GM12878 (cell line): ENCODE results near the gene AFG1L. TPM values are rescaled to one million over a fixed set of nuclear protein-coding genes. Genes with fewer than 3 reads are reported as not detected.

Experiments
- ATAC-seq: fragments of 200-7000 bp; cut with Tn5 transposase; 3 replicates; pipeline ENCODE4 v1.9.1; 2020; ENCODE audit warnings: mild to moderate bottlenecking, moderate library complexity
- BruUV-seq: library from RNA; stranded (reverse); fragments of 400-500 nt; replicated peaks from 2 replicates; lab custom pipeline; 2021; lab: Mats Ljungman, UMichigan
- CTCF ChIA-PET: fragments of 300-600 bp; sonication (Branson Sonifier 250); formaldehyde crosslinking; extraction: SDS; loops from one replicate; lab custom pipeline; 2021; ENCODE audit warnings: inconsistent platforms; lab: Yijun Ruan, JAX
- POLR2A ChIA-PET: fragments of 350-600 bp; formaldehyde crosslinking; extraction: SDS; loops from one replicate; lab custom pipeline; 2021; ENCODE audit warnings: inconsistent platforms; lab: Charles Lee
- RAD21 ChIA-PET: fragments of 300-600 bp; sonication (Branson Sonifier 250); formaldehyde crosslinking; loops from one replicate; lab custom pipeline; 2023; ENCODE audit warnings: antibody characterized with exemption; ENCODE audit not compliant: unreplicated experiment; lab: Charles Lee
- SMC1A ChIA-PET: fragments of 300-600 bp; sonication (Branson Sonifier 250); formaldehyde crosslinking; loops from one replicate; lab custom pipeline; 2023; ENCODE audit not compliant: unreplicated experiment, uncharacterized antibody; lab: Charles Lee
- DNase-seq: peaks from one replicate; pipeline ENCODE4 v3.0.0-alpha.2; 2011; ENCODE audit warnings: low read depth, low spot score
- FAIRE-seq: peaks from 3 replicates; lab custom pipeline; 2011; peaks lifted over from hg19 to GRCh38; lab: Jason Lieb, UNC
- H2AFZ ChIP-seq: 2 replicates; pipeline ENCODE4 v1.6.0; 2011; ENCODE audit warnings: low read depth, low read length, control low read depth; ENCODE audit not compliant: control insufficient read depth
- H3K27ac ChIP-seq: 2 replicates; pipeline ENCODE4 v1.5.1; 2011; ENCODE audit warnings: control low read depth; ENCODE audit not compliant: control insufficient read depth, insufficient read depth
- H3K27me3 ChIP-seq, 2 experiments: replicated peaks in 1 of 2; 2 replicates each; pipeline versions ENCODE4 v1.6.0 to v1.6.1; 2011; ENCODE audit warnings: low read length in 1 of 2; ENCODE audit not compliant: control insufficient read depth in 2 of 2, insufficient read depth in 2 of 2
- H3K36me3 ChIP-seq, 2 experiments: 2 replicates each; pipeline ENCODE4 v1.5.1; 2011; ENCODE audit warnings: low read length in 1 of 2; ENCODE audit not compliant: control insufficient read depth in 2 of 2, insufficient read depth in 2 of 2
- H3K4me1 ChIP-seq: 2 replicates; pipeline ENCODE4 v1.6.1; 2011; ENCODE audit warnings: mild to moderate bottlenecking, low read length, moderate library complexity, mixed read lengths; ENCODE audit not compliant: control insufficient read depth, insufficient read depth
- H3K4me2 ChIP-seq: 2 replicates; pipeline ENCODE4 v1.6.0; 2011; ENCODE audit warnings: control low read depth; ENCODE audit not compliant: control insufficient read depth, insufficient read depth
- H3K4me3 ChIP-seq: fragments of 200-600 bp; sonication (generic); 2 replicates; pipeline ENCODE4 v1.5.1; 2016
- H3K79me2 ChIP-seq: 2 replicates; pipeline ENCODE4 v1.6.0; 2011; ENCODE audit warnings: low read length; ENCODE audit not compliant: control insufficient read depth, insufficient read depth
- H3K9ac ChIP-seq: 2 replicates; pipeline ENCODE4 v1.8.0; 2011; ENCODE audit warnings: low read length, control low read depth, mixed read lengths; ENCODE audit not compliant: control insufficient read depth, insufficient read depth
- H3K9me3 ChIP-seq: replicated peaks from 3 replicates; pipeline ENCODE4 v1.5.1; 2011; ENCODE audit warnings: mild to moderate bottlenecking, low read length; ENCODE audit not compliant: control insufficient read depth, insufficient read depth
- H4K20me1 ChIP-seq: 2 replicates; pipeline ENCODE4 v1.6.0; 2011; ENCODE audit not compliant: control insufficient read depth, insufficient read depth
- BCLAF1 ChIP-seq: fragments of 450-650 bp; IDR thresholded peaks from 2 replicates; pipeline ENCODE4 v1.6.1; 2017; ENCODE audit warnings: antibody characterized with exemption, mild to moderate bottlenecking, moderate library complexity
- BMI1 ChIP-seq: fragments of 450-650 bp; IDR thresholded peaks from 2 replicates; pipeline ENCODE4 v1.6.1; 2016; ENCODE audit warnings: mild to moderate bottlenecking, moderate library complexity, borderline replicate concordance
- CHD2 ChIP-seq: IDR thresholded peaks from 2 replicates; pipeline ENCODE4 v1.6.1; 2011; ENCODE audit warnings: low read depth, low read length, improper control_type of control experiment, borderline replicate concordance
- EED ChIP-seq: sonication (generic); IDR thresholded peaks from 2 replicates; pipeline ENCODE4 v1.6.1; 2016; ENCODE audit warnings: antibody characterized with exemption, low read depth
- GABPA ChIP-seq: IDR thresholded peaks from 2 replicates; pipeline ENCODE4 v1.6.1; 2014; ENCODE audit warnings: antibody characterized with exemption, low read depth, mild to moderate bottlenecking, inconsistent platforms
- HSF1 ChIP-seq: fragments of 150-350 bp; IDR thresholded peaks from 2 replicates; pipeline ENCODE4 v1.6.1; 2014; ENCODE audit warnings: mild to moderate bottlenecking, low read depth, low read length
- RCOR1 ChIP-seq: conservative IDR thresholded peaks from 2 replicates; pipeline ENCODE4 v1.6.1; 2012; ENCODE audit warnings: low read depth, low read length, improper control_type of control experiment
- SUPT20H ChIP-seq: IDR thresholded peaks from 2 replicates; pipeline ENCODE4 v1.6.1; 2011; ENCODE audit warnings: low read depth, mild to moderate bottlenecking, low read length, moderate library complexity, borderline replicate concordance; ENCODE audit not compliant: control insufficient read depth
- ZBED1 ChIP-seq: IDR thresholded peaks from 2 replicates; pipeline ENCODE4 v1.6.1; 2016; ENCODE audit warnings: borderline replicate concordance
- ZBTB40 ChIP-seq: fragments of 450-650 bp; IDR thresholded peaks from 2 replicates; pipeline ENCODE4 v1.6.1; 2016; ENCODE audit warnings: mild to moderate bottlenecking, moderate library complexity, borderline replicate concordance
- ZSCAN29 ChIP-seq: fragments of 450-650 bp; IDR thresholded peaks from 2 replicates; pipeline ENCODE4 v1.6.1; 2017; ENCODE audit warnings: mild to moderate bottlenecking, moderate library complexity
- WGBS: methylation state at CpG from one replicate; pipeline ENCODE4 v1.1.6; 2016; ENCODE audit warnings: low lambda C conversion rate; ENCODE audit not compliant: insufficient replicate concordance, insufficient coverage; ENCODE audit errors: missing lambda C conversion rate; 5-methylcytosine and 5-hydroxymethylcytosine counted together
- in situ Hi-C: fragments of 300-500 bp; cut with MboI; formaldehyde crosslinking; loops from 9 replicates; pipeline ENCODE4 v1.14.3; 2018; ENCODE audit warnings: mixed read lengths
- intact Hi-C: fragments of 100-400 bp; cut with micrococcal nuclease; formaldehyde crosslinking; loops from one replicate; pipeline ENCODE4 v1.14.2; 2022; ENCODE audit not compliant: unreplicated experiment
- polyA plus RNA-seq, 11 experiments: library from polyadenylated mRNA; depleted of rRNA in 4 of 11; unstranded in 6 of 11; stranded (reverse) in 5 of 11; fragments of >200 nt; fragmentation: Nextera tagmentation in 4 of 11; fragmentation: Illumina TruSeq in 1 of 11; extraction: Ambion mirVana in 4 of 11; extraction: Trizol in 1 of 11; gene quantifications; 1 replicate in 1 of 11; 2 replicates in 10 of 11; pipeline versions ENCODE4 v1.2.1 to v1.2.3, GENCODE V29; 2011 to 2016; ENCODE audit warnings: inconsistent platforms in 2 of 11, missing spikeins in 2 of 11, low read depth in 1 of 11
- total RNA-seq, 4 experiments: library from RNA; depleted of rRNA in 3 of 4; stranded (reverse); fragments of >200 nt in 3 of 4; fragmentation: Illumina TruSeq in 1 of 4; extraction: Trizol in 1 of 4; gene quantifications; 2 replicates each; pipeline versions ENCODE4 v1.2.1 to v1.2.3, GENCODE V29; 2013 to 2021

Gene AFG1L
- total and polyA plus RNA-seq, 10 of the 15 experiments (the other 5 are each of a cell fraction or from before 2014, with no cell fraction given) = 2.3 to 9.0 (median 4.3) TPM

- ChIA-PET SMC1A (interaction anchor here (0.8 to 3.3 kb wide), 11 partner anchors 11 to 494 kb away, joined by 3 to 26 read pairs (median 4); no protein-coding TSS in a partner anchor), POLR2A (no interaction called here), RAD21 (interaction anchor here (1.1 to 3.1 kb wide), 2 partner anchors 23 to 32 kb away, joined by 6 to 25 read pairs; no protein-coding TSS in a partner anchor), CTCF (interaction anchor here (0.6 to 2.1 kb wide), 5 partner anchors 24 to 659 kb away, joined by 3 to 8 read pairs (median 4); no protein-coding TSS in a partner anchor)
- Histone ChIP-seq H3K79me2 (peaks cover 46% of the 10 kb centered on the region), H3K4me1 (peaks cover 28% of the 10 kb centered on the region), H3K9me3 (no peaks in the 10 kb centered on the region; the same call in 2 of the 3 replicates), H3K36me3 (peaks cover 0 to 7% of the 10 kb centered on the region in 2 experiments; a peak in 2 of 4 replicates), H3K4me3 (peak overlapping the region; percentile 38), H3K27me3 (no peaks in the 10 kb centered on the region; a peak in 1 of 4 replicates), H3K27ac (peak overlapping the region; percentile 85), H3K4me2 (peak overlapping the region; percentile 80), H4K20me1 (peaks cover 4% of the 10 kb centered on the region), H2AFZ (no peak overlapping the region), H3K9ac (peak overlapping the region; percentile 43)
- ATAC-seq (peak; percentile 82), DNase-seq (peak; percentile 90), FAIRE-seq (peak; percentile 88)
- intact Hi-C loops = loop anchor here (1.0 kb wide), 1 partner anchor 27 kb away; no protein-coding TSS in a partner anchor
- in situ Hi-C loops = no loop called here
- 12% methylated on average over 4 of the region's 4 CpGs for WGBS
- BruUV-seq = no TSS peak
- TF ChIP-seq CHD2 = peak; percentile 39; the same call in 1 of the 2 replicates
- TF ChIP-seq GABPA = no peak; the same call in 1 of the 2 replicates
- no peak for TF ChIP-seq BCLAF1
- peak; percentile 50; the same call in 1 of the 2 replicates for TF ChIP-seq BMI1
- peak; percentile 41; the same call in 1 of the 2 replicates for TF ChIP-seq ZBED1
- TF ChIP-seq ZBTB40 = no peak
- peak; percentile 88; the same call in 1 of the 2 replicates for TF ChIP-seq RCOR1
- peak; percentile 77 for TF ChIP-seq EED
- TF ChIP-seq SUPT20H = no peak
- no peak for TF ChIP-seq HSF1
- TF ChIP-seq ZSCAN29 = peak; percentile 52; the same call in 1 of the 2 replicates
Observed at GRCh38 chr6:108565091-108565766, 270.4 kb downstream of the AFG1L start.
